HepG2 (cell line): ENCODE measurements around the gene SLC25A11. TPM values are rescaled to one million over a fixed set of nuclear protein-coding genes. Genes with fewer than 3 reads are reported as not detected.
A peak's percentile ranks its signal among the peaks of the same experiment; 100 is the strongest.

ENCODE experiments used
- ARID2 ChIP-seq: sonication (generic); formaldehyde crosslinking; IDR thresholded peaks from 2 replicates; pipeline ENCODE4 v1.8.1; 2022; ENCODE audit warnings: mild to moderate bottlenecking, missing genetic modification reagents, borderline replicate concordance
- ASH2L ChIP-seq: fragments of 300-600, 200-600 bp; sonication (generic); IDR thresholded peaks from 2 replicates; pipeline ENCODE4 v1.7.0; 2017; ENCODE audit warnings: low read depth, mild to moderate bottlenecking, moderate library complexity, mixed read lengths, low read length; ENCODE audit not compliant: insufficient read length
- BORCS8-MEF2B ChIP-seq: sonication (generic); formaldehyde crosslinking; IDR thresholded peaks from 2 replicates; pipeline ENCODE4 v1.8.0; 2022; ENCODE audit warnings: mild to moderate bottlenecking, missing genetic modification reagents
- CENPT ChIP-seq: sonication (generic); formaldehyde crosslinking; IDR thresholded peaks from 2 replicates; pipeline ENCODE4 v1.8.0; 2022; ENCODE audit warnings: low read depth, mild to moderate bottlenecking, moderate library complexity, missing genetic modification reagents
- DMAP1 ChIP-seq: IDR thresholded peaks from 2 replicates; pipeline ENCODE4 v1.6.1; 2016
- EEA1 ChIP-seq: sonication (generic); formaldehyde crosslinking; IDR thresholded peaks from 2 replicates; pipeline ENCODE4 v1.5.1; 2020; ENCODE audit warnings: mild to moderate bottlenecking, missing genetic modification reagents, borderline replicate concordance
- ETV6 ChIP-seq: sonication (generic); formaldehyde crosslinking; conservative IDR thresholded peaks from 2 replicates; pipeline ENCODE4 v1.4.0; 2020; ENCODE audit warnings: missing genetic modification reagents
- IKZF5 ChIP-seq: IDR thresholded peaks from 2 replicates; pipeline ENCODE4 v1.6.1; 2018; ENCODE audit warnings: missing genetic modification reagents, mild to moderate bottlenecking, missing compliant biosample characterization
- KLF16 ChIP-seq, 2 experiments: sonication (generic) in 1 of 2; formaldehyde crosslinking in 1 of 2; IDR thresholded peaks; 2 replicates each; pipeline versions ENCODE4 v1.6.1 to v1.8.0; 2016 to 2023; ENCODE audit warnings: missing genetic modification reagents in 2 of 2, missing compliant biosample characterization in 1 of 2
- LCORL ChIP-seq, 2 experiments: fragments of 450-650 bp in 1 of 2; sonication (generic) in 1 of 2; formaldehyde crosslinking in 1 of 2; IDR thresholded peaks; 2 replicates each; pipeline versions ENCODE4 v1.5.0 to v1.6.1; 2017 to 2020; ENCODE audit warnings: antibody characterized with exemption in 1 of 2, missing genetic modification reagents in 1 of 2
- TBX3 ChIP-seq: fragments of 450-650 bp; IDR thresholded peaks from 2 replicates; pipeline ENCODE4 v1.6.1; 2017; ENCODE audit warnings: antibody characterized with exemption, mild to moderate bottlenecking, inconsistent platforms, borderline replicate concordance
- THAP9 ChIP-seq: sonication (generic); formaldehyde crosslinking; IDR thresholded peaks from 2 replicates; pipeline ENCODE4; 2020; ENCODE audit warnings: missing genetic modification reagents, mild to moderate bottlenecking, borderline replicate concordance
- THRA ChIP-seq: sonication (generic); formaldehyde crosslinking; IDR thresholded peaks from 2 replicates; pipeline ENCODE4 v1.4.0; 2020; ENCODE audit warnings: missing genetic modification reagents, borderline replicate concordance
- ZBTB38 ChIP-seq: sonication (generic); formaldehyde crosslinking; IDR thresholded peaks from 2 replicates; pipeline ENCODE4 v1.5.1; 2020; ENCODE audit warnings: mild to moderate bottlenecking, missing genetic modification reagents
- ZC3H13 ChIP-seq: sonication (generic); formaldehyde crosslinking; IDR thresholded peaks from 2 replicates; pipeline ENCODE4 v1.8.1; 2023; ENCODE audit warnings: mild to moderate bottlenecking, missing genetic modification reagents, moderate library complexity
- ZFP91 ChIP-seq: sonication (generic); formaldehyde crosslinking; IDR thresholded peaks from 2 replicates; pipeline ENCODE4 v1.9.0; 2022; ENCODE audit warnings: missing genetic modification reagents, mild to moderate bottlenecking, borderline replicate concordance
- ZNF33A ChIP-seq: sonication (generic); formaldehyde crosslinking; IDR thresholded peaks from 2 replicates; pipeline ENCODE4 v1.5.1; 2020; ENCODE audit warnings: missing genetic modification reagents, mild to moderate bottlenecking, moderate library complexity, borderline replicate concordance
- ZNF563 ChIP-seq: sonication (generic); formaldehyde crosslinking; IDR thresholded peaks from 2 replicates; pipeline ENCODE4 v1.8.0; 2022; ENCODE audit warnings: mild to moderate bottlenecking, moderate library complexity, missing genetic modification reagents
- ZNF616 ChIP-seq: sonication (generic); formaldehyde crosslinking; IDR thresholded peaks from 2 replicates; pipeline ENCODE4 v1.5.0; 2020; ENCODE audit warnings: low read depth, mild to moderate bottlenecking, missing genetic modification reagents
- ZNF768 ChIP-seq: sonication (generic); formaldehyde crosslinking; IDR thresholded peaks from 2 replicates; pipeline ENCODE4 v1.4.0; 2020; ENCODE audit warnings: missing genetic modification reagents
- ZNF841 ChIP-seq: sonication (generic); formaldehyde crosslinking; IDR thresholded peaks from 2 replicates; pipeline ENCODE4 v1.8.1; 2023; ENCODE audit warnings: missing genetic modification reagents, borderline replicate concordance
- polyA plus RNA-seq, 8 experiments: library from polyadenylated mRNA; depleted of rRNA in 3 of 8; stranded (reverse) in 7 of 8; unstranded in 1 of 8; fragments of >200 nt; fragmentation: Illumina TruSeq in 4 of 8; extraction: Trizol in 4 of 8; gene quantifications; 2 replicates each; pipeline versions ENCODE4 v1.2.1 to v1.2.3, GENCODE V29; 2011 to 2016; ENCODE audit warnings: low read depth in 4 of 8, missing spikeins in 1 of 8, mixed read lengths in 1 of 8; ENCODE audit not compliant: insufficient read depth in 1 of 8
- total RNA-seq, 5 experiments: library from RNA; depleted of rRNA; stranded (reverse); fragments of >200 nt; fragmentation: Illumina TruSeq; extraction: Trizol; gene quantifications; 2 replicates each; pipeline ENCODE4 v1.2.3, GENCODE V29; 2016; ENCODE audit warnings: low read depth in 1 of 5

Gene SLC25A11
- total and polyA plus RNA-seq, 2 of the 13 experiments (the other 11 are each of a cell fraction or from before 2014, with no cell fraction given), result 35.4 to 47.2 TPM

GRCh38 chr17:4949321-4950074 lies 9.7 kb upstream of the SLC25A11 start (continued):
- no peak for TF ChIP-seq THAP9 (CRISPR knock-in tag)
- peak; percentile 74; the same call in 1 of the 2 replicates for TF ChIP-seq DMAP1 (CRISPR knock-in tag)
- TF ChIP-seq IKZF5, result 0 out of 2 replicates have a peak, but pooled peaks have one; percentile 14
- TF ChIP-seq THRA, result peak; percentile 57
- TF ChIP-seq KLF16 (CRISPR knock-in tag; IDR thresholded peaks at IDR 0.05), result no peak
- no peak for TF ChIP-seq LCORL (IDR thresholded peaks at IDR 0.05)
- TF ChIP-seq LCORL (CRISPR knock-in tag; IDR thresholded peaks at IDR 0.05), result peak; percentile 18; the same call in 1 of the 2 replicates
- peak; percentile 54; the same call in 1 of the 2 replicates for TF ChIP-seq EEA1 (CRISPR knock-in tag)
- TF ChIP-seq ZBTB38 (CRISPR knock-in tag), result peak; percentile 56
- peak; percentile 89 for TF ChIP-seq ZNF563 (CRISPR knock-in tag)
- TF ChIP-seq ZNF768 (CRISPR knock-in tag), result peak; percentile 42; the same call in 1 of the 2 replicates
- TF ChIP-seq ZNF33A (CRISPR knock-in tag), result 0 out of 2 replicates have a peak, but pooled peaks have one; percentile 9
- peak; percentile 68 for TF ChIP-seq ASH2L
- peak; percentile 19; the same call in 1 of the 2 replicates for TF ChIP-seq ZFP91 (CRISPR knock-in tag)
- TF ChIP-seq ZC3H13 (CRISPR knock-in tag), result peak; percentile 92
- TF ChIP-seq ZNF616 (CRISPR knock-in tag), result 0 out of 2 replicates have a peak, but pooled peaks have one; percentile 31
- no peak for TF ChIP-seq ARID2 (CRISPR knock-in tag)
- TF ChIP-seq BORCS8-MEF2B, result peak; percentile 67
- TF ChIP-seq ZNF841, result peak; percentile 30; the same call in 1 of the 2 replicates
- no peak; the same call in 1 of the 2 replicates for TF ChIP-seq ETV6 (CRISPR knock-in tag)
- no peak; the same call in 1 of the 2 replicates for TF ChIP-seq CENPT (CRISPR knock-in tag)
- 0 out of 2 replicates have a peak, but pooled peaks have one; percentile 19 for TF ChIP-seq TBX3
